Measurements from ENCODE around the gene MAP3K13. TPM values are rescaled to one million over a fixed set of nuclear protein-coding genes. Genes with fewer than 3 reads are reported as not detected.

Gene MAP3K13
- total and polyA plus RNA-seq, 10 of the 15 experiments (the other 5 are each of a cell fraction or from before 2014, with no cell fraction given) = 10.5 to 70.8 (median 26.8) TPM

DNA sequence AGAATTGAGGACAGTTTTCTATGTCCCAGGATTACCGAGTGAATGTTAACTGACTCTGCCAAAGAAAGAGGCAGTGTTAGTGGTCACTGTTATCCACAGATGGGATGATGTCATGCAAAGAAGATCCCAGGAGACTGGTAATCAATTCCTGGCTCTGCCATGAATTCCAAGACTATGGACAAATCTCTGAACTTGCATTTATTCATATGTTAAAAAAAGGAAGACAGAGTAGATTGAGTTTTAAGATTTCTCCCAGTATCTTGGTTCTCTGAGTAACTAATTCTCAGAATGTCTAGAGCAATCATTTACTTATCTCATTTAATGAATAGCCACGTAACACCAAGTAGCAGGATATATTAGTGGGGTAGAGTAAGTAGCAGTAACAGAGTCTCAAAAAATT is 11.5 kb upstream of the MAP3K13 start:
- no peak for TF ChIP-seq NBN (IDR thresholded peaks at IDR 0.05)
- CTCF ChIA-PET = no interaction called here
- DNase-seq (ENCODE audit: low read depth, low spot score) (no peak), FAIRE-seq (no peak), ATAC-seq (no peak)
- no peaks in the 10 kb centered on the region for H3K4me1 ChIP-seq (ENCODE audit: control insufficient read depth, insufficient read depth, low read length)
- no peaks in the 10 kb centered on the region for H3K36me3 ChIP-seq (ENCODE audit: control insufficient read depth in 2 of 2, insufficient read depth in 2 of 2, low read length in 1 of 2)
- H3K4me2 ChIP-seq (ENCODE audit: control insufficient read depth, insufficient read depth) = no peak overlapping the region
- no peaks in the 10 kb centered on the region for H4K20me1 ChIP-seq (ENCODE audit: control insufficient read depth, insufficient read depth)
- POLR2A ChIA-PET = no interaction called here
- in situ Hi-C loops (cut with MboI) = no loop called here
- H3K4me3 ChIP-seq = no peak overlapping the region
- no peak overlapping the region for H2AFZ ChIP-seq (ENCODE audit: control insufficient read depth, low read depth, low read length)
- RAD21 ChIA-PET (ENCODE audit: unreplicated experiment) = no interaction called here
- WGBS (ENCODE audit: insufficient coverage, insufficient replicate concordance, low lambda C conversion rate, missing lambda C conversion rate) = 91% methylated on average over 2 of the region's 2 CpGs
- no peak overlapping the region for H3K9ac ChIP-seq (ENCODE audit: control insufficient read depth, insufficient read depth, low read length)
- H3K27me3 ChIP-seq (replicated peaks in 1 of 2; ENCODE audit: control insufficient read depth in 2 of 2, insufficient read depth in 2 of 2, low read length in 1 of 2) = no peaks in the 10 kb centered on the region
- no peaks in the 10 kb centered on the region for H3K79me2 ChIP-seq (ENCODE audit: control insufficient read depth, insufficient read depth, low read length)
- BruUV-seq (replicated peaks) = no TSS peak
- H3K27ac ChIP-seq (ENCODE audit: control insufficient read depth, insufficient read depth) = no peak overlapping the region
- SMC1A ChIA-PET (ENCODE audit: uncharacterized antibody, unreplicated experiment) = no interaction called here
- H3K9me3 ChIP-seq (replicated peaks; ENCODE audit: control insufficient read depth, insufficient read depth, low read length) = no peaks in the 10 kb centered on the region
- intact Hi-C loops (cut with micrococcal nuclease; ENCODE audit: unreplicated experiment) = loop anchor here (5.0 kb wide), 2 partner anchors 206 to 226 kb away; no protein-coding TSS in a partner anchor

DNA sequence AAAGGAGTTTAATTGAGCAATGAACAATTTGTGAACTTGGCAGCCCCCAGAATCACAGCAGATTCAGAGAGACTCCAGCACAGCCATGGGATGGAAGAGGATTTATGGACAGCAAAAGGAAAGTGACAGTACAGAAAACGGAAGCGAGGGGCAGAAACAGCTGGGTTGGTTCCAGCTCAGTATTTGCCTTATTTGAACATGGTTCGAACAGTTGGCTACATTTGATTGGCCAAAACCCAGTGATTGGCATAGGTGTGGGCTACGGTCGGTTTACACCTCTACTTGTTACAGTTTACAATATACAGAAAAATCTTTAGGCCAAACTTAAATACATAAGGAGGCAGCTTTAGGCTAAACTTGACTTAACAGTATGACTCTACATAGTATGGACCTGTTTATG is 9.7 kb upstream of the MAP3K13 start:
- SMC1A ChIA-PET (ENCODE audit: uncharacterized antibody, unreplicated experiment) = interaction anchor here (1.1 to 3.4 kb wide), 4 partner anchors 10 to 223 kb away, joined by 3 to 14 read pairs (median 6); partner anchors contain the start of gene MAP3K13
- no peak for ATAC-seq
- no peak for FAIRE-seq
- no peaks in the 10 kb centered on the region for H3K27me3 ChIP-seq (replicated peaks in 1 of 2; ENCODE audit: control insufficient read depth in 2 of 2, insufficient read depth in 2 of 2, low read length in 1 of 2)
- WGBS (ENCODE audit: insufficient coverage, insufficient replicate concordance, low lambda C conversion rate, missing lambda C conversion rate) = 90% methylated on average over 5 of the region's 5 CpGs
- no TSS peak for BruUV-seq (replicated peaks)
- no peak overlapping the region for H2AFZ ChIP-seq (ENCODE audit: control insufficient read depth, low read depth, low read length)
- H3K27ac ChIP-seq (ENCODE audit: control insufficient read depth, insufficient read depth) = no peak overlapping the region
- no peaks in the 10 kb centered on the region for H3K9me3 ChIP-seq (replicated peaks; ENCODE audit: control insufficient read depth, insufficient read depth, low read length)
- in situ Hi-C loops (cut with MboI) = no loop called here
- H3K36me3 ChIP-seq (ENCODE audit: control insufficient read depth in 2 of 2, insufficient read depth in 2 of 2, low read length in 1 of 2) = no peaks in the 10 kb centered on the region
- CTCF ChIA-PET = interaction anchor here (0.7 to 4.0 kb wide), 10 partner anchors 10 to 221 kb away, joined by 3 to 40 read pairs (median 4); partner anchors contain the start of gene MAP3K13
- no peaks in the 10 kb centered on the region for H3K79me2 ChIP-seq (ENCODE audit: control insufficient read depth, insufficient read depth, low read length)
- H4K20me1 ChIP-seq (ENCODE audit: control insufficient read depth, insufficient read depth) = no peaks in the 10 kb centered on the region
- intact Hi-C loops (cut with micrococcal nuclease; ENCODE audit: unreplicated experiment) = loop anchor here (5.0 kb wide), 2 partner anchors 204 to 224 kb away; no protein-coding TSS in a partner anchor
- POLR2A ChIA-PET = no interaction called here
- no peak overlapping the region for H3K4me2 ChIP-seq (ENCODE audit: control insufficient read depth, insufficient read depth)
- H3K9ac ChIP-seq (ENCODE audit: control insufficient read depth, insufficient read depth, low read length) = no peak overlapping the region
- no peak for DNase-seq (ENCODE audit: low read depth, low spot score)
- RAD21 ChIA-PET (ENCODE audit: unreplicated experiment) = interaction anchor here (0.8 to 1.6 kb wide), 3 partner anchors 11 to 206 kb away, joined by 3 to 6 read pairs (median 3); no protein-coding TSS in a partner anchor
- H3K4me1 ChIP-seq (ENCODE audit: control insufficient read depth, insufficient read depth, low read length) = no peaks in the 10 kb centered on the region
- no peak overlapping the region for H3K4me3 ChIP-seq
- TF ChIP-seq ZSCAN29 (IDR thresholded peaks at IDR 0.05) = no peak
- TF ChIP-seq, protein P1, sequence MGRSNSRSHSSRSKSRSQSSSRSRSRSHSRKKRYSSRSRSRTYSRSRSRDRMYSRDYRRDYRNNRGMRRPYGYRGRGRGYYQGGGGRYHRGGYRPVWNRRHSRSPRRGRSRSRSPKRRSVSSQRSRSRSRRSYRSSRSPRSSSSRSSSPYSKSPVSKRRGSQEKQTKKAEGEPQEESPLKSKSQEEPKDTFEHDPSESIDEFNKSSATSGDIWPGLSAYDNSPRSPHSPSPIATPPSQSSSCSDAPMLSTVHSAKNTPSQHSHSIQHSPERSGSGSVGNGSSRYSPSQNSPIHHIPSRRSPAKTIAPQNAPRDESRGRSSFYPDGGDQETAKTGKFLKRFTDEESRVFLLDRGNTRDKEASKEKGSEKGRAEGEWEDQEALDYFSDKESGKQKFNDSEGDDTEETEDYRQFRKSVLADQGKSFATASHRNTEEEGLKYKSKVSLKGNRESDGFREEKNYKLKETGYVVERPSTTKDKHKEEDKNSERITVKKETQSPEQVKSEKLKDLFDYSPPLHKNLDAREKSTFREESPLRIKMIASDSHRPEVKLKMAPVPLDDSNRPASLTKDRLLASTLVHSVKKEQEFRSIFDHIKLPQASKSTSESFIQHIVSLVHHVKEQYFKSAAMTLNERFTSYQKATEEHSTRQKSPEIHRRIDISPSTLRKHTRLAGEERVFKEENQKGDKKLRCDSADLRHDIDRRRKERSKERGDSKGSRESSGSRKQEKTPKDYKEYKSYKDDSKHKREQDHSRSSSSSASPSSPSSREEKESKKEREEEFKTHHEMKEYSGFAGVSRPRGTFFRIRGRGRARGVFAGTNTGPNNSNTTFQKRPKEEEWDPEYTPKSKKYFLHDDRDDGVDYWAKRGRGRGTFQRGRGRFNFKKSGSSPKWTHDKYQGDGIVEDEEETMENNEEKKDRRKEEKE (IDR thresholded peaks at IDR 0.05) = no peak
- TF ChIP-seq, protein P2, sequence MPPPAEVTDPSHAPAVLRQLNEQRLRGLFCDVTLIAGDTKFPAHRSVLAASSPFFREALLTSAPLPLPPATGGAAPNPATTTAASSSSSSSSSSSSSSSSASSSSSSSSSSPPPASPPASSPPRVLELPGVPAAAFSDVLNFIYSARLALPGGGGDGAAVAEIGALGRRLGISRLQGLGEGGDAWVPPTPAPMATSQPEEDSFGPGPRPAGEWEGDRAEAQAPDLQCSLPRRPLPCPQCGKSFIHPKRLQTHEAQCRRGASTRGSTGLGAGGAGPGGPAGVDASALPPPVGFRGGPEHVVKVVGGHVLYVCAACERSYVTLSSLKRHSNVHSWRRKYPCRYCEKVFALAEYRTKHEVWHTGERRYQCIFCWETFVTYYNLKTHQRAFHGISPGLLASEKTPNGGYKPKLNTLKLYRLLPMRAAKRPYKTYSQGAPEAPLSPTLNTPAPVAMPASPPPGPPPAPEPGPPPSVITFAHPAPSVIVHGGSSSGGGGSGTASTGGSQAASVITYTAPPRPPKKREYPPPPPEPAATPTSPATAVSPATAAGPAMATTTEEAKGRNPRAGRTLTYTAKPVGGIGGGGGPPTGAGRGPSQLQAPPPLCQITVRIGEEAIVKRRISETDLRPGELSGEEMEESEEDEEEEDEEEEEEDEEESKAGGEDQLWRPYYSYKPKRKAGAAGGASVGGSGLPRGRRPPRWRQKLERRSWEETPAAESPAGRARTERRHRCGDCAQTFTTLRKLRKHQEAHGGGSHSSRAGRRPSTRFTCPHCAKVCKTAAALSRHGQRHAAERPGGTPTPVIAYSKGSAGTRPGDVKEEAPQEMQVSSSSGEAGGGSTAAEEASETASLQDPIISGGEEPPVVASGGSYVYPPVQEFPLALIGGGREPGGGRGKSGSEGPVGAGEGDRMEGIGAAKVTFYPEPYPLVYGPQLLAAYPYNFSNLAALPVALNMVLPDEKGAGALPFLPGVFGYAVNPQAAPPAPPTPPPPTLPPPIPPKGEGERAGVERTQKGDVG (CRISPR knock-in tag; IDR thresholded peaks at IDR 0.05) = no peak
- TF ChIP-seq ZNF274 (IDR thresholded peaks at IDR 0.05; ENCODE audit: insufficient read depth, insufficient read length) = no peak
- TF ChIP-seq SMAD1 (IDR thresholded peaks at IDR 0.05; ENCODE audit: low read depth, partially characterized antibody) = no peak
- TF ChIP-seq BRCA1 (IDR thresholded peaks at IDR 0.05; ENCODE audit: low read depth, low read length) = no peak
- TF ChIP-seq JUNB (IDR thresholded peaks at IDR 0.05) = no peak
- TF ChIP-seq, protein P3, sequence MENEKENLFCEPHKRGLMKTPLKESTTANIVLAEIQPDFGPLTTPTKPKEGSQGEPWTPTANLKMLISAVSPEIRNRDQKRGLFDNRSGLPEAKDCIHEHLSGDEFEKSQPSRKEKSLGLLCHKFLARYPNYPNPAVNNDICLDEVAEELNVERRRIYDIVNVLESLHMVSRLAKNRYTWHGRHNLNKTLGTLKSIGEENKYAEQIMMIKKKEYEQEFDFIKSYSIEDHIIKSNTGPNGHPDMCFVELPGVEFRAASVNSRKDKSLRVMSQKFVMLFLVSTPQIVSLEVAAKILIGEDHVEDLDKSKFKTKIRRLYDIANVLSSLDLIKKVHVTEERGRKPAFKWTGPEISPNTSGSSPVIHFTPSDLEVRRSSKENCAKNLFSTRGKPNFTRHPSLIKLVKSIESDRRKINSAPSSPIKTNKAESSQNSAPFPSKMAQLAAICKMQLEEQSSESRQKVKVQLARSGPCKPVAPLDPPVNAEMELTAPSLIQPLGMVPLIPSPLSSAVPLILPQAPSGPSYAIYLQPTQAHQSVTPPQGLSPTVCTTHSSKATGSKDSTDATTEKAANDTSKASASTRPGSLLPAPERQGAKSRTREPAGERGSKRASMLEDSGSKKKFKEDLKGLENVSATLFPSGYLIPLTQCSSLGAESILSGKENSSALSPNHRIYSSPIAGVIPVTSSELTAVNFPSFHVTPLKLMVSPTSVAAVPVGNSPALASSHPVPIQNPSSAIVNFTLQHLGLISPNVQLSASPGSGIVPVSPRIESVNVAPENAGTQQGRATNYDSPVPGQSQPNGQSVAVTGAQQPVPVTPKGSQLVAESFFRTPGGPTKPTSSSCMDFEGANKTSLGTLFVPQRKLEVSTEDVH (IDR thresholded peaks at IDR 0.05; ENCODE audit: low read depth, partially characterized antibody) = no peak

All from GM12878 (cell line).